Endometrial microvascular endothelial cells (primary cell): ENCODE measurements around the gene SFT2D3. TPM values are rescaled to one million over a fixed set of nuclear protein-coding genes. Genes with fewer than 3 reads are reported as not detected.

Source experiments
- in situ Hi-C: cut with HindIII; loops from 2 replicates; pipeline ENCODE4 v1.10.0; 2017; ENCODE audit warnings: low sequenced_read_pairs, low pct_unique_long_range_greater_than_20kb; ENCODE audit errors: inconsistent ontology term
- total RNA-seq: library from RNA; depleted of rRNA; stranded (reverse); fragments of >200 nt; gene quantifications from one replicate; pipeline ENCODE4 v1.2.3, GENCODE V29; 2015; ENCODE audit errors: inconsistent ontology term

Gene SFT2D3
- total RNA-seq, 1 donor from 2014 or later, result 4.9 TPM

DNA sequence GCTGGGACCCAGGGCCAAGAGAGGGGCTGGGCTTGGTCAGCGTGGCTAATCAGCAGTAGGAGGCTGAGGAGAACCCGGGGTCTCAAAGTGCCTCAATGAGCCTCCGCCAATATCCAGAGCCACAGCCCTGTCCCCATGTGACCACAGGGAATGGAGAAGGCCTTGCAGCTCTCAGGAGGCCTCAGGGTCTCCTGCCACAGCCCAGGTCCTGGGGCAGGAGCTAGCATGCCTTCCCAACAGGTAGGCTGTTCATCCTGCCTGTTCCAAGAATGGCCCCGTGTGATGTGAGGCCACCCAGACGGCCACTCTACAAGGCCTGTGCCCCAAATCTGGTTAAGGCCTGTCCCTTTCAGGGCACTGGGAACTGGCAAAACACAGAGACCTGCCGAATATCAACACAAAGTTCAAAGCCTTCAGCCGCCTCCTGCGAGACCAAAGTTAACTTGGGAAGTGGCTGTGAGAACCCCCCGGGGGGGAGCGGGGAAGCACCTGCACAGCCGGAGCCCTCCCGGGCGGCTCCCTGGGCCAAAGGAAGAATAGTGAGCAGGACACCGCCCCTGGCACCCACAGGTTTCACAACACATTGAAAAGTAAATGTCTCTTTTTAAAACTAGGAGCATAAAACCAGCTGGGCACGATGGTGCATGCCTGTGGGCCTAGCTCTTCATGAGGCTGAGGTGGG lies 21.5 kb upstream of the SFT2D3 start:
- in situ Hi-C loops, result no loop called here

DNA sequence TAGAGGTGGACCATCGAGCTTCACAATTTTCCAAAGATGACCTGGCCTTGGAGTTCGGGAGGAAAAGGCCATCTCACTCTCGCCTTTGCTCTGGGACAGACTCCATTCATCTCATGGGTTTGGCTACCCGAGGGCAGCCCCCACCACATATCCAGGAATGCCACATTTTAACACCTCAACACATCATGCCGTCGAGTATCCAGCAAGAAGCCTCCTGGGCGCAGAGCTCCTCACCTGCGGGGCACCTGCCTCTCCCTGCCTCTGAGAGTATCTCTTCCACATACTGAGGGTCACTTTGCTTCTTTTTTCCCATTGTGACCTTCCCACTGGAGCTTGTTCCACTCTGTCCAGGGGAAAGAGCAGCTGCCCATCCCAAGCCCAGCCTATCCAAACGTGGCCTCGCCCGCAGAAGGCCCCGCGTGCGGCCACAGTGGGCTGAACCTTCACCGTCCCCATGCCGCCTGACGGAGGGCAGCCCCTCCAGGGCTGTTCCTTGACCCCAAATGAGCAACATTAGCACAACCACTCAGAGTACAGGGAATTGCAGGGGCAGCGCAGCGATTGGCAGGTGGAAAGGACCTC lies 20.5 kb upstream of the SFT2D3 start:
- in situ Hi-C loops, result no loop called here

DNA sequence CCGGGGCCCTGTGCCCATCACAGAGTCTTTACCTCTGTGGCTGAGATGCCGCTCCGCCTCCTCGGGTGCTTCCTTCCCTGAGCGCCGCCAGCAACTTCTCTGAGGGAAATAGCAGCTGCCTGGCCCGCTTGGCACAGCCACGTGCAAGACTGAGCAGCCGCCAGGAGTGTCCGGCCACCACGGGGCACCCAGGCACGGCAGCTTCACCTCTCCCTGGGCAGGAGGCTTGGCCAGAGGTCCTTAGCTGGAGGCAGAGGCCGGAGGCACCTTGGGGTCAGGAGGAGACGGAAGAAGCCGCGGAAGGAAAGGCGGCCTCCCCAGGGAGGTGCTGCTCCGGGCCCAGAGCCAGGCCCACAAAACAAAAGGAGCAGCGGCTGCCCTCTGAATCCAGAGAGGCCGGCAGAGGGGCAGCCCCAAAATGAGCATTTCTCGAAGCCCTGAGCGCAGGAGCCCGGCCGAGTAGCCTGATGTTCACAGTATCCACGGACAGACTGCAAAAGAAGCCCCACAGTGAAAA lies 20.0 kb upstream of the SFT2D3 start:
- in situ Hi-C loops, result no loop called here

DNA sequence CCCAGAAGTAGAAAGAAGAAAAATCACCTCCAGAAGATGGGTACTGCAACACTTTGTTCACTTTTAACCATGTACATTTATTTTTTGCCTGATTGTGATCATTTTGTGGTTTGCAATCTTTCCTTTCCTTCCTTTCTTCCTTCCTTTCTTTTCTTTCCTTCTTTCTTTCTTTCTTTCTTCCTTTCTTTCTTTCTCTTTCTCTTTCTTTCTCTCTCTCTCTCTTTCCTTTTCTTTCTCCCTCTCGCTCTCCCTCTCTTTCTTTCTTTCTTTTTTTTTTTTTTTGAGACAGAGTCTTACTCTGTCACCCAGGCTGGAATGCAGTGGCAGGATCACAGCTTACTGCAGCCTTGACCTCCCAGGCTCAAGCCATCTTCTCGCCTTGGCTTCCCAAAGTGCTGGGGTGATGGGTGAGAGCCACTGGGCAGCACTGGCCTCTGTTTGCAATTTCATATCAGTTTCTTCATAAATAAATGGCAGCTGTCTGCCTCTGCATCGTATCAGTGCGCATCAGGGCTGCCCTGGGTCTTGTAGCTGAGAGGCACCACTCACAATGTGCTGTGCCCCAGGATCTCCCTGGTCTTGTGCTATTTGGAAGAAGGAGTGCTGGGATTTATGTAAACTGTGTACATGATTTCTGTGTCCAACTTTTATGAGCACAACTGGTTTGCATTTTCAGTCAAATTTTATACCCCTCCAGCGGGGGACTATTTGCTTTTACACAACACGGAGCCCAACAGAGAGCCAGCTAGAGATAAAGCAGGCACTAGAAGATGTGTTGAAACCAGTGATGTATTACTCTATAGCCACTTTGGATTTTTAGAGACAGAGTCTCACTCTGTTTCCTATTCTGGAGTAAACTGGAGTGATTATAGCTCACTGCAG lies 19.1 kb upstream of the SFT2D3 start:
- in situ Hi-C loops, result no loop called here

DNA sequence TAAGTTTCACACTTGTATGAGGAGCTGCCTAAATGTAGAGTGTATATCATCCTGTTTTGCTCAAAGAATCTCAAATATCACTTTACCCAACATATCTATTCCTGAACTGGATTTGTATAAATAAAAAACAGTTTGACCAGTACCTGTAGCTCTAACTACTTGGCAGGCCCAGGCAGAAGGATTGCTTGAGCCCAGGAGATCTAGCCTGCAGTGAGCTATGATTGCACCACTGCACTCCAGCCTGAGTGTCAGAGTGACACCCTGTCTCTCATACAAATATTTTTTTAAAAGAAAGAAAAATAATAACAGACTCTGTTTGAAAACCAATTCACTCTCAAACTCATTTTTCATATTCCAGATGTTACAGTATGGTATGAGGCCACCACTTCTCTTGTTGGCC lies 18.2 kb upstream of the SFT2D3 start:
- in situ Hi-C loops, result no loop called here

DNA sequence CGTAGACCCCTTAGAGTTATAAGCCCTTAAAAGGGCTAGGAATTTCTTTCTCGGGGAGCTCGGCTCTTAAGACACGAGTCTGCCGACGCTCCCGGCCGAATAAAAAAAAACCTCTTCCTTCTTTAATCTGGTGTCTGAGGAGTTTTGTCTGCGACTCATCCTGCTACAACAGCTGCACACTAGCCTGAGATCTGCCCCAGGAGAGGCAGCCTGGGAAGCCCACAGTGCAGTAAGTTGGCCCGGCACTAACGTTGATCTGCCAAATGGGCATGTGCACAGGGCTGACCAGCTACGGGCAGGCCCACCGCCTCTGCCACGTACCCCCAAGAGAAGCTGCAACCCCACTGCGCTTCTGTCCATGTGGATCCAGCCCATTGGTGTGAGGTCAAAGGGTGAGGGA lies 17.5 kb upstream of the SFT2D3 start:
- in situ Hi-C loops, result no loop called here

DNA sequence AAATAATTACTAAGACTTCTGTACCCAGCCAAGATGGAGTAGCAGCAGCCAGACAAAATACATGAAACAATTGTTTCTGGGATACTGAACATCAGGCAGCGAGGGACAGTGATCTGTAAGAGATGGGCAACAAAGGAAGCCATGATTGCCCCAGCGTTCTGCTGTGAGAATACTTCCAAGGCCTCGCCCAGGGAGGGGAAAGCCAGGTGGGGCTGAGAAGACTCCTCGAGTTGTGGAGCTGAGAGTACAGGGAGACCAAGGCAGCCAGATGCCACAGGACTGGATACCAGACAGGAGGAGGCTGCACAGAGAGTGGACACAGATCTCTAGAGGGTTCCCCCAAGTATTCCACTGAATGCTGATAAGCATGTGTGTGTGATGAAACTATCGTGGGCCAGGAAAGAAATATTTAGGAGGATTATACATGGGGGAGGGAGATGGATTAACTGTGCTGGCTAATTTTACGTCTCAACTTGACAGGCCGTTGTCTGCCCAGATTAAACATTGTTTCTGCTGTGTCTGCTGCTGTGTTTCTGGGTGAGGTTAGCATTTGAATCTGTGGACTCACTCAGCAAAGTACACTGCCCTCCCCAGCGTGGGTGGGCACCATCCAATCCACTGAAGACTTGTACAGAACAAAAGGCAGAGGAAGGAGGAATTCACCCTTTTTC lies 15.8 kb upstream of the SFT2D3 start:
- in situ Hi-C loops, result no loop called here

DNA sequence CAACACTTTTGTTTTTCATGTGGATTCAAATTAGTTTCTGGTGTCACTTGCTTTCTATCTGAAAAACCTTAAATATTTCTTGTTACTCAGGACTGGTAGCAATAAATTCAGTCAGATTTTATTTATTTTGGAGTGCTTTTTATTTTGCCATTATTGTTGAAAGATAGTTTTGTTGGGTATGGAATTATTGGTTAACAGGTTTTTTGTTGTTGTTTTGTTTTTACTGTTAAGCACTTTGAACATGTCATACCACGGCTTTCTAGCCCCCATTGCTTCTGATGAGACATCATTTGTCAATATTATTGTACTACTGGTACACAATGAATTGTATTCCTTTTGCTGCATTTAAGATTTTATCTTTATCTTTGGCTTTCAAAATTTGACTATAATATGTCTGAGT lies 12.9 kb upstream of the SFT2D3 start:
- in situ Hi-C loops, result no loop called here

DNA sequence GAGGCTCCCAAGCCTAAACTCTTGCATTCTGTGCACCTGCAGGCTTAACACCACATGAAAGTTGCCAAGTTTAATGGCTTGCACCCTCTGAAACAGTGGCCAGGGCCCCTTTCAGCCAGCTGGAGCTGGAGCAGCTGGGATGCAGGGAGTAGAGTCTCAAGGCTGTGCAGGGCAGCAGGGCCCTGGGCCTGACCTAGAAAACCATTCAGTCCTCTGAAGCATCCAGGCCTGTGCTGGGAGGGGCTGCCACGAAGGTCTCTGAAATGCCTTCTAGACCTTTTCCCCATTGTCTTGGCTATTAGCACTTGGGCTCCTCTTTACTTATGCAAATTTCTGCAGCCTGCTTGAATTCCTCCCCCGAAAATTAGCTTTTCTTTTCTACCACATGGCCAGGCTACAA lies 10.6 kb upstream of the SFT2D3 start:
- in situ Hi-C loops, result no loop called here

DNA sequence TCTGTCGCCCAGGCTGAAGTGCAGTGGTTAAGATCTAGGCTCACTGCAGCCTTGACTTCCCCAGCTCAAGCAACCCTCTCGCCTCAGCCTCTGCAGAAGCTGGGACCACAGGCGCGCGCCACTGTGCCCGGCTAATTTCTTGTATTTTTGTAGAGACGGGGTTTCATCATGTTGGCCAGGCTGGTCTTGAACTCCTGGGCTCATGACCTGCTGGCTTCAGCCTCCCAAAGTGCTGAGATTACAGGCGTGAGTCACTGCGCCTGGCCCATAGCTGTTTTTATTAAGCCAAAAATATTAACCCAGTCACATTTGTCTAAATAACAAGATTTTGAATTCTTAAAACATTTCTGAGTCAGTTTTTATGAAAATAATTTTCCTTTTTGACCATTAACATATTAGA lies 6.3 kb upstream of the SFT2D3 start:
- in situ Hi-C loops, result no loop called here

DNA sequence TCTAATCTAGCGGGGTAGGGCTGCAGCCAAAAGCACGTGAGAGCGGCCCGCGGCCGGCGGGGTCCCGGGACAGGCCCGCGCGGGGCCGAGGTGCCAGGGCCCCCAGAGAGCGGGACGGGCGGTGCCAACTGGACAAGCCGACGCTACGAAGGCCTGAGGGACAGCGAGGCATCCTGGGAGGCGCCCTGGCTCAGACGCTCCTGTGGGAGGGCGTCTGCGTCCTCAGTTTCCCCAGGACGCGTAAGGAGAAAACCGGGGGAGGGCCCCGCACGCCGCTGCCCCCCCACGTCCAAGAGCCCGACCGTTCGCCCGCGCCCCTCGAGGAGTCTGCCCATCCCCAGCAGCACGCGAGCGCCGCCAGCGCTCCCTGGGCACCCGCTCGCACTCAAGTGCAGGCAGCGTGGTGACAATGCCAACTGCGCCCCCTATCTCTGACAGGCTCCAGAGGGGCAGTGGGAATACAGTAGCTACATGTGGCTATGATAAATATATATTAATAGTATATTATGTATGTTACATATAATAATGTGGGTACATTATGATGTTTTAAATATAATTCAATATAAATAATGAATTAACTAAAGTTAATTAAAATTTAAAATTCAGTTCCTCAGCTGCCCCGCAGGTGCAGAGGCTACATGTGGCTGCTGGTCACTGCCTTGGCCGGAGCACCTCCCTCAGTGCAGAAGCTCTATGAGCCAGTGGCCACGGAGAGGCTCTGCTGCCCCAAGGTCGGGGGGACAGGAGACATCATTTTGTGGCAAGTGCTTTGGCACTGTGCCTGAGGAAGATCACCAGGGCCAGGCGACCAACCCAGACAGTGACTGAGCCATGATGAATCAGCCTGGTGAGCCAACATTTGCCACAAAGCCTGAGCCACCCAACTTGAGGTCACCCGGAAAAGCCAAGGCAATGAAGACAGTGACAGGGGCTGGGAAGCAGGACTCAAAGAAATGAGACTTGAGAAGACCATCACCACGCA lies 5.5 kb upstream of the SFT2D3 start:
- in situ Hi-C loops, result no loop called here

DNA sequence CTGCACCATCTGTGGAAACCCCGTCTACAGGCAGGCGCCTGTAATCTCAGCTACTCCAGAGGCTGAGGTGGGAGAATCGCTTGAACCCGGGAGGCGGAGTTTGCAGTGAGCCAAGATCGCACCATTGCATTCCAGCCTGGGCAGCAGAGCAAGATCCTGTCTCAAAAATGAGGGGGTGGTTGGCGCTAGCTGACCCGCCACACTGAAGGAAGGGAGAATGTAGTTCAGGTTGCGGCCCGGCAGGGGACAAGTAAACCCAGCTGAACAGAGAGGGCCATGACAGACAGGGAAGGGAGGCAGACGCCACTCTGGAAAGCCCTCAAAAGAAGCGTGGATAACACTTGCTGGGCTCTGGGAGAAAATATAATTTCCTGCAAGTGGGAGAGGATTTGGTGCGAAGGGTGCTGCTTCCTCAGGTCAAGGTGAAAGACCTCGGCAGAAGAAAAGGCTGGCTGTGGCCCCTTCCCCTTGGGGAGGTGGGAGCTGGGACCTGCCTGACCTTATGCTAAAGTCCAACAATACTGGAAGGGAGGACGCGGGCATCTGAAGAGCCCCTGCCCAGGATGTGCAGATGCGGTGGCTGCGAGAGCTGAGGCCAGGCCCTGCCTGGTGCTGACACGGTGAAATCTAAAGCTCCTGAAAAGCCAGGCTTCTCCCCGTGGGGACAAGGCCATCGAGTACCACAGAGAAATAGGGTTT lies 3.7 kb upstream of the SFT2D3 start:
- in situ Hi-C loops, result no loop called here

DNA sequence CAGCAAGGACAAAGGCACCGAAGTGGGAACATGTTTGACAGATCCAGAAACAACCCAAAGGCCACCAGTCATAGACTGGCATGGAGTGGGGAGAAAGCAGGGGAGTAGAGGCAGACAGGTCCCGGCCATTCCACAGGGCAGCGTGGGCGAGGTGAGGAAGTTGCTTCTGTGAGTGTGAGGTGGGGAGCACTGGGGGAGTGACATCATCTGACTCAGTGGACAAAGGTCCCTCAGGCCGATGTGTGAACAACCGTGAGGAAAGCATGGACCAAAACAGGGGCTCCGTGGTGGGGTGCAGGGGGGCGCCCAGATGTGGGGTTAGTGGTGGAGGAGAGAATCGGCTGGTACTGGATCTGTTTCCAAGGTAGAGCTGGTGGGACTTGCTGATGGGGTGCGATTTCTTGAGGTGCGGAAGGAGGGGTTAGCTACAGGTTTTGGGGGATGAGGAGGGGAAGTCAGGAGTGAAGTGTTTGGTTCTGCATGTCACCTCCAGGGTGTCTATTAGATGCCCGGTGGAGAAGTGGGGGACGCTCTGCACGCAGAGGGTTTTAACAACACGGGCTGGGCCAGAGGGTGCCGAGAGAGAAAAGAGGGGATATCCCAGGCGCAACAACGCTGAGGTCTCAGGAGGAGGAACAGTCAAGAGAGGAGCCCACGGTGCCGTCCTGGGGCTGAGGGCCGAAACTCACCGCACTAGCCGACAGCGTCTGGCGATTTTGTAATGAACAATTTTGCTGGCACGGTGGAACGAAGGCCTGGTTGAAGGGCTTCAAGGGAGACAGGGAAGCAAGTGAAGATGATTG lies 2.5 kb upstream of the SFT2D3 start:
- in situ Hi-C loops, result no loop called here

DNA sequence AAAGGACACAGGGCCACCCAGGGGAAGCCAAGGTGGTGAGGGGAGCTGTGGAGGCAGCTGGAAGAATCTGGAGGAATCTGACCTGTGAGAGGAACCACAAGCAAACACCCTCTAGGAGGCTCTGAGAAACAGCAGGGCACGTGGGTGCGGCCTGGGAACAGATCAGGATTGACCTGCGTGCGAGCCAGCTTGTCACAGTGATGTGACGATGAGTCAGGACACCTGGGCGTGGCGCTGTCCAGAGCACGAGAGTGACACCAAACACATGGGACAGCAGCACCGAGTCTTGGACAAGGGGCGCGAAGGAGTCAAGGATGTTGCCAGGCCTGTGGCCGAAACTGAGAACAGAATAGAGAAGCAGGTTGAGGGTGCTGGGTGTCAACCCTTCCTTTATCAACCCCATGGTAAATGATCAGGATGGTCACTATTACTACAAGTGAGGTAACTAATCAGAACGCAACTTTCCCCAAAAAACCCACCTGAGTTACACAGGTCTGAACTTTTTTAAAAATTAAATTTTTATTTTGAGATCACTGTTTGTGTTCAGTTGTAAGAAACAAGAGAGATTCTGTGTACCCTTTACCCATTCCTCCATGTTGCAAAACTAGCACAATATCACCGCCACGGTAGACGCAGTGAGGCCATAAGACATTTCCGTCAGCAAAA lies 637 bp upstream of the SFT2D3 start:
- in situ Hi-C loops, result no loop called here

DNA sequence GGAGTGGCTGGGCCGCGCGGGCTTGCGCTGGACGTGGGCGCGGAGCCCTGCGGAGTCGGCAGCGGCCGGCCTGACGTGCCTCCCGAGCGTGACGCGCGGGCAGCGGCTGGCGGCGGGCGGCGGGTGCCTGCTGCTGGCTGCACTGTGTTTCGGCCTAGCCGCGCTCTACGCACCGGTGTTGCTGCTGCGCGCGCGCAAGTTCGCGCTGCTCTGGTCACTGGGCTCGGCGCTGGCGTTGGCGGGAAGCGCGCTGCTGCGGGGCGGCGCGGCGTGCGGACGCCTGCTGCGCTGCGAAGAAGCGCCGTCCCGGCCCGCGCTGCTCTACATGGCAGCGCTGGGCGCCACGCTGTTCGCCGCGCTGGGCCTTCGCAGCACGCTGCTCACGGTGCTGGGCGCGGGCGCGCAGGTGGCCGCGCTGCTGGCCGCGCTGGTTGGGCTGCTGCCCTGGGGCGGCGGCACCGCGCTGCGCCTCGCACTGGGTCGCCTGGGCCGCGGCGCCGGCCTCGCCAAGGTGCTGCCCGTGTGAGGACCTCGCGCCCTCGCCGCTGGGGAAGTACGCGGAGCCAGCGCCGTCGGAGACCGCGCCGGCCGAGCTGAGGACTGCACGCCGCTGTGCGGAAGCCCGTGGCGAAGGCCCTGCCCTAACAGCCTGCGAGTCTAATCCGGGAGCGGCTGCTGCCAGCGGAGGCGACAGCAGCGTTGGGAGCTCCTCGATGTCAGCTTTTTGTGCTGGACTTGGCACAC lies 526 bp downstream of the SFT2D3 start:
- in situ Hi-C loops, result no loop called here
